Measurements from ENCODE around the gene IL18.

DNA sequence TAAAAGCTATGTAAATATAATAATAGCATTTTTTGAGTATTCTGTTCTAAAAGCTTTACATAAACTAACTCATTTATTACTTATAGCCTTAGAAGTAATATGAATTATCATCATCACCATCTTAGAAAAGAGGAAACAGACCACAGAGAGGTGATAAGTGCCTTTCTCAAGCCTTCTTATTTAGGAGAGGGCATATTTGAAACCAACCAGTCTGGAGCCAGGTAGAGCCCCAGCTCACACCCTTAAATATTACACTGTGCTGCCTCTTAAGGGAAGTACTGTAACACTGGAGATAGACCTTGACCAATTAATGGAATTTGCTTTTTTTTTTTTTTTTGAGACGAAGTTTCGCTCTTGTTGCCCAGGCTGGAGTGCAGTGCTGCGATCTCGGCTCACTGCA lies 13.7 kb upstream of the IL18 start:
- TF ChIP-seq EZH2 (IDR thresholded peaks at IDR 0.05; ENCODE audit: low read depth, unreplicated experiment): no peak
- TF ChIP-seq POLR2AphosphoS5 (IDR thresholded peaks at IDR 0.05; ENCODE audit: low read depth): no peak
- TF ChIP-seq, protein P1, sequence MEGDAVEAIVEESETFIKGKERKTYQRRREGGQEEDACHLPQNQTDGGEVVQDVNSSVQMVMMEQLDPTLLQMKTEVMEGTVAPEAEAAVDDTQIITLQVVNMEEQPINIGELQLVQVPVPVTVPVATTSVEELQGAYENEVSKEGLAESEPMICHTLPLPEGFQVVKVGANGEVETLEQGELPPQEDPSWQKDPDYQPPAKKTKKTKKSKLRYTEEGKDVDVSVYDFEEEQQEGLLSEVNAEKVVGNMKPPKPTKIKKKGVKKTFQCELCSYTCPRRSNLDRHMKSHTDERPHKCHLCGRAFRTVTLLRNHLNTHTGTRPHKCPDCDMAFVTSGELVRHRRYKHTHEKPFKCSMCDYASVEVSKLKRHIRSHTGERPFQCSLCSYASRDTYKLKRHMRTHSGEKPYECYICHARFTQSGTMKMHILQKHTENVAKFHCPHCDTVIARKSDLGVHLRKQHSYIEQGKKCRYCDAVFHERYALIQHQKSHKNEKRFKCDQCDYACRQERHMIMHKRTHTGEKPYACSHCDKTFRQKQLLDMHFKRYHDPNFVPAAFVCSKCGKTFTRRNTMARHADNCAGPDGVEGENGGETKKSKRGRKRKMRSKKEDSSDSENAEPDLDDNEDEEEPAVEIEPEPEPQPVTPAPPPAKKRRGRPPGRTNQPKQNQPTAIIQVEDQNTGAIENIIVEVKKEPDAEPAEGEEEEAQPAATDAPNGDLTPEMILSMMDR (conservative IDR thresholded peaks at IDR 0.05; ENCODE audit: low read depth in 2 of 2): no peak
- TF ChIP-seq, protein P2, sequence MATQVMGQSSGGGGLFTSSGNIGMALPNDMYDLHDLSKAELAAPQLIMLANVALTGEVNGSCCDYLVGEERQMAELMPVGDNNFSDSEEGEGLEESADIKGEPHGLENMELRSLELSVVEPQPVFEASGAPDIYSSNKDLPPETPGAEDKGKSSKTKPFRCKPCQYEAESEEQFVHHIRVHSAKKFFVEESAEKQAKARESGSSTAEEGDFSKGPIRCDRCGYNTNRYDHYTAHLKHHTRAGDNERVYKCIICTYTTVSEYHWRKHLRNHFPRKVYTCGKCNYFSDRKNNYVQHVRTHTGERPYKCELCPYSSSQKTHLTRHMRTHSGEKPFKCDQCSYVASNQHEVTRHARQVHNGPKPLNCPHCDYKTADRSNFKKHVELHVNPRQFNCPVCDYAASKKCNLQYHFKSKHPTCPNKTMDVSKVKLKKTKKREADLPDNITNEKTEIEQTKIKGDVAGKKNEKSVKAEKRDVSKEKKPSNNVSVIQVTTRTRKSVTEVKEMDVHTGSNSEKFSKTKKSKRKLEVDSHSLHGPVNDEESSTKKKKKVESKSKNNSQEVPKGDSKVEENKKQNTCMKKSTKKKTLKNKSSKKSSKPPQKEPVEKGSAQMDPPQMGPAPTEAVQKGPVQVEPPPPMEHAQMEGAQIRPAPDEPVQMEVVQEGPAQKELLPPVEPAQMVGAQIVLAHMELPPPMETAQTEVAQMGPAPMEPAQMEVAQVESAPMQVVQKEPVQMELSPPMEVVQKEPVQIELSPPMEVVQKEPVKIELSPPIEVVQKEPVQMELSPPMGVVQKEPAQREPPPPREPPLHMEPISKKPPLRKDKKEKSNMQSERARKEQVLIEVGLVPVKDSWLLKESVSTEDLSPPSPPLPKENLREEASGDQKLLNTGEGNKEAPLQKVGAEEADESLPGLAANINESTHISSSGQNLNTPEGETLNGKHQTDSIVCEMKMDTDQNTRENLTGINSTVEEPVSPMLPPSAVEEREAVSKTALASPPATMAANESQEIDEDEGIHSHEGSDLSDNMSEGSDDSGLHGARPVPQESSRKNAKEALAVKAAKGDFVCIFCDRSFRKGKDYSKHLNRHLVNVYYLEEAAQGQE (IDR thresholded peaks at IDR 0.05; ENCODE audit: unreplicated experiment): no peak
- TF ChIP-seq EZH2phosphoT487 (IDR thresholded peaks at IDR 0.05; ENCODE audit: unreplicated experiment): no peak

All from GM23338 (cell line).